Endodermal cell (in vitro differentiated cells): ENCODE data around the gene TBC1D32. TPM values are rescaled to one million over a fixed set of nuclear protein-coding genes. Genes with fewer than 3 reads are reported as not detected.

Experiments used
- DNase-seq: peaks from one replicate; pipeline ENCODE4 v3.0.0-alpha.2; 2017
- H3K27ac ChIP-seq: 2 replicates; pipeline ENCODE4 v1.5.1; 2013; ENCODE audit warnings: mild to moderate bottlenecking, low read depth, low read length, moderate library complexity
- H3K27me3 ChIP-seq: 2 replicates; pipeline ENCODE4 v1.6.1; 2013; ENCODE audit warnings: mild to moderate bottlenecking, low read length, moderate library complexity; ENCODE audit not compliant: insufficient read depth, control insufficient read depth, poor library complexity, severe bottlenecking
- H3K36me3 ChIP-seq: 2 replicates; pipeline ENCODE4 v1.7.0; 2013; ENCODE audit warnings: mild to moderate bottlenecking, low read length, moderate library complexity; ENCODE audit not compliant: control insufficient read depth, insufficient read depth
- H3K4me1 ChIP-seq: one replicate; pipeline ENCODE4 v1.7.0; 2013; ENCODE audit warnings: low read length; ENCODE audit not compliant: control insufficient read depth, insufficient read depth
- H3K4me3 ChIP-seq: 2 replicates; pipeline ENCODE4 v1.5.1; 2013; ENCODE audit warnings: mild to moderate bottlenecking, low read length, moderate library complexity
- H3K9ac ChIP-seq: 2 replicates; pipeline ENCODE4 v1.6.1; 2013; ENCODE audit warnings: mild to moderate bottlenecking, low read length, moderate library complexity; ENCODE audit not compliant: poor library complexity, severe bottlenecking; ENCODE audit errors: extremely low read depth
- H3K9me3 ChIP-seq: 2 replicates; pipeline ENCODE4 v1.6.1; 2013; ENCODE audit warnings: mild to moderate bottlenecking, low read length, moderate library complexity; ENCODE audit not compliant: control insufficient read depth
- H3K27ac Mint-ChIP-seq: 2 replicates; pipeline ENCODE4 v1.8.0; 2020; ENCODE audit warnings: mixed read lengths
- H3K27me3 Mint-ChIP-seq: 2 replicates; pipeline ENCODE4 v1.8.0; 2021; ENCODE audit warnings: mild to moderate bottlenecking, mixed read lengths; ENCODE audit not compliant: insufficient read depth
- H3K36me3 Mint-ChIP-seq: 2 replicates; pipeline ENCODE4 v1.8.0; 2020; ENCODE audit warnings: low read depth, mixed read lengths
- H3K4me1 Mint-ChIP-seq: 2 replicates; pipeline ENCODE4 v1.8.0; 2020; ENCODE audit warnings: mixed read lengths
- H3K4me3 Mint-ChIP-seq: 2 replicates; pipeline ENCODE4 v1.8.0; 2020; ENCODE audit warnings: mild to moderate bottlenecking, moderate library complexity, mixed read lengths
- H3K9me3 Mint-ChIP-seq: 2 replicates; pipeline ENCODE4 v1.8.0; 2020; ENCODE audit warnings: mild to moderate bottlenecking, mixed read lengths
- CTCF ChIP-seq: fragments of 200-600 bp; sonication (generic); conservative IDR thresholded peaks from 2 replicates; pipeline ENCODE4 v1.5.0; 2021; ENCODE audit warnings: antibody characterized with exemption, mild to moderate bottlenecking
- WGBS, 2 experiments: methylation state at CpG; one replicate each; pipeline versions ENCODE4 v1.1.5 to v1.1.7; 2013; ENCODE audit warnings: missing lambda C conversion rate in 2 of 2, mixed read lengths in 1 of 2; ENCODE audit not compliant: insufficient coverage in 1 of 2, insufficient read length in 1 of 2; 5-methylcytosine and 5-hydroxymethylcytosine counted together
- total RNA-seq, 2 donors: library from RNA; stranded (reverse); fragmentation: NEBNext Ultra II Directional in 1 of 2; extraction: Animal tissue kit (Norgen Biotek cat#: 25700) in 1 of 2; gene quantifications; 2 replicates in 1 of 2; 3 replicates in 1 of 2; pipeline ENCODE4 v1.2.1, GENCODE V29; 2021

The TBC1D32 gene
- total RNA-seq, 2 donors from 2014 or later = 16.5 to 21.4 TPM

- Mint-ChIP-seq H3K9me3 (no peaks in the 10 kb centered on the region), H3K36me3 (no peaks in the 10 kb centered on the region), H3K27ac (no peak overlapping the region), H3K4me1 (peaks cover 10% of the 10 kb centered on the region), H3K27me3 (no peaks in the 10 kb centered on the region), H3K4me3 (no peak overlapping the region)
- Histone ChIP-seq H3K27ac (no peak overlapping the region), H3K9me3 (no peaks in the 10 kb centered on the region), H3K36me3 (no peaks in the 10 kb centered on the region), H3K4me1 (no peaks in the 10 kb centered on the region), H3K9ac (no peak overlapping the region), H3K27me3 (no peaks in the 10 kb centered on the region), H3K4me3 (no peak overlapping the region)
- TF ChIP-seq CTCF = no peak
- no peak for DNase-seq
- 29 to 71% methylated on average over 1 to 6 of the region's 6 CpGs for WGBS, 2 experiments
Measured at GRCh38 chr6:121190122-121190521, 144.2 kb downstream of the TBC1D32 start.

GRCh38 chr6:121188356-121188755 is 145.9 kb downstream of the TBC1D32 start:
- no peak overlapping the region for H3K4me3 Mint-ChIP-seq
- no peaks in the 10 kb centered on the region for H3K36me3 Mint-ChIP-seq
- Histone ChIP-seq H3K27ac (no peak overlapping the region), H3K9me3 (no peaks in the 10 kb centered on the region), H3K4me3 (no peak overlapping the region), H3K4me1 (no peaks in the 10 kb centered on the region), H3K9ac (no peak overlapping the region), H3K36me3 (no peaks in the 10 kb centered on the region), H3K27me3 (no peaks in the 10 kb centered on the region)
- no peaks in the 10 kb centered on the region for H3K9me3 Mint-ChIP-seq
- H3K27me3 Mint-ChIP-seq = no peaks in the 10 kb centered on the region
- no CpG with 5 or more reads among the region's 1 CpG for WGBS, 2 experiments
- TF ChIP-seq CTCF = no peak
- no peak for DNase-seq
- H3K4me1 Mint-ChIP-seq = peaks cover 10% of the 10 kb centered on the region
- H3K27ac Mint-ChIP-seq = no peak overlapping the region

GRCh38 chr6:121187833-121188200 is 146.5 kb downstream of the TBC1D32 start:
- DNase-seq = no peak
- H3K9me3 ChIP-seq = no peaks in the 10 kb centered on the region
- H3K27ac Mint-ChIP-seq = no peak overlapping the region
- H3K4me1 ChIP-seq = no peaks in the 10 kb centered on the region
- WGBS, 2 experiments = 100% methylated on average over 1 of the region's 1 CpG
- no peak overlapping the region for H3K9ac ChIP-seq
- H3K36me3 Mint-ChIP-seq = no peaks in the 10 kb centered on the region
- no peak overlapping the region for H3K4me3 Mint-ChIP-seq
- no peak for TF ChIP-seq CTCF
- no peak overlapping the region for H3K27ac ChIP-seq
- no peak overlapping the region for H3K4me3 ChIP-seq
- peaks cover 10% of the 10 kb centered on the region for H3K4me1 Mint-ChIP-seq
- H3K36me3 ChIP-seq = no peaks in the 10 kb centered on the region
- no peaks in the 10 kb centered on the region for H3K9me3 Mint-ChIP-seq
- no peaks in the 10 kb centered on the region for H3K27me3 ChIP-seq
- no peaks in the 10 kb centered on the region for H3K27me3 Mint-ChIP-seq
